ENCODE data around the gene LSM11.

LSM11 gene

GRCh38 chr5:157778121-157778805 lies 34.8 kb downstream of the LSM11 start:
- no peak for FAIRE-seq

- FAIRE-seq, result no peak
Measured at GRCh38 chr5:157779221-157779620, 35.7 kb downstream of the LSM11 start.

- FAIRE-seq, result no peak
Measured at GRCh38 chr5:157785801-157786200, 42.3 kb downstream of the LSM11 start.

GRCh38 chr5:157793301-157793700 lies 49.8 kb downstream of the LSM11 start:
- no peak for FAIRE-seq

- no peak for FAIRE-seq
Measured at GRCh38 chr5:157799578-157799977, 56.1 kb downstream of the LSM11 start.

GRCh38 chr5:157800137-157800536 lies 56.6 kb downstream of the LSM11 start:
- FAIRE-seq, result no peak

- no peak for FAIRE-seq
Measured at GRCh38 chr5:157802736-157803135, 59.2 kb downstream of the LSM11 start.

- FAIRE-seq, result no peak
Measured at GRCh38 chr5:157808043-157808442, 64.5 kb downstream of the LSM11 start.
